Mesenchymal stem cell (in vitro differentiated cells and primary cell): ENCODE data around the gene STK32C.

Experiments
- DNase-seq: peaks from one replicate; pipeline ENCODE4 v3.0.0-alpha.2; 2013
- H2AFZ ChIP-seq: one replicate; pipeline ENCODE4 v1.6.1; 2013; ENCODE audit warnings: low read depth, mild to moderate bottlenecking, control low read depth, inconsistent platforms, low read length, moderate library complexity
- H2AK5ac ChIP-seq: 2 replicates; pipeline ENCODE4 v1.6.1; 2013; ENCODE audit warnings: low read length, moderate library complexity, mild to moderate bottlenecking, inconsistent platforms; ENCODE audit not compliant: severe bottlenecking
- H2BK120ac ChIP-seq: one replicate; pipeline ENCODE4 v1.6.1; 2013; ENCODE audit warnings: low read depth, mild to moderate bottlenecking, inconsistent platforms, low read length, moderate library complexity
- H2BK12ac ChIP-seq, 2 experiments: one replicate each; pipeline ENCODE4 v1.6.1; 2013; ENCODE audit warnings: inconsistent platforms in 2 of 2, low read length in 2 of 2, mild to moderate bottlenecking in 2 of 2, moderate library complexity in 2 of 2, control low read depth in 1 of 2
- H2BK15ac ChIP-seq: one replicate; pipeline ENCODE4 v1.6.1; 2013; ENCODE audit warnings: mild to moderate bottlenecking, low read depth, inconsistent platforms; ENCODE audit not compliant: poor library complexity, severe bottlenecking
- H2BK5ac ChIP-seq: 2 replicates; pipeline ENCODE4 v1.6.1; 2013; ENCODE audit warnings: low read depth, mild to moderate bottlenecking, low read length, control low read depth, inconsistent platforms; ENCODE audit not compliant: poor library complexity, severe bottlenecking
- H3K14ac ChIP-seq, 2 experiments: one replicate each; pipeline ENCODE4 v1.6.1; 2013; ENCODE audit warnings: inconsistent platforms in 2 of 2, low read length in 2 of 2, control low read depth in 1 of 2, mild to moderate bottlenecking in 1 of 2, moderate library complexity in 1 of 2
- H3K18ac ChIP-seq, 2 experiments: one replicate each; pipeline ENCODE4 v1.6.1; 2013; ENCODE audit warnings: inconsistent platforms in 2 of 2, low read length in 2 of 2, control low read depth in 1 of 2, low read depth in 1 of 2, mild to moderate bottlenecking in 1 of 2
- H3K23ac ChIP-seq, 2 experiments: one replicate each; pipeline ENCODE4 v1.6.1; 2013; ENCODE audit warnings: inconsistent platforms in 2 of 2, low read length in 2 of 2, mild to moderate bottlenecking in 2 of 2, moderate library complexity in 2 of 2, control low read depth in 1 of 2
- H3K27ac ChIP-seq: 2 replicates; pipeline ENCODE4 v1.5.1; 2013; ENCODE audit warnings: mild to moderate bottlenecking, moderate library complexity, low read length, control low read depth, inconsistent platforms; ENCODE audit not compliant: poor library complexity, severe bottlenecking
- H3K27me3 ChIP-seq, 2 experiments: 2 replicates each; pipeline versions ENCODE4 v1.6.1 to v1.7.0; 2013; ENCODE audit warnings: low read length in 2 of 2, mild to moderate bottlenecking in 2 of 2, moderate library complexity in 2 of 2, control low read depth in 1 of 2, inconsistent platforms in 1 of 2; ENCODE audit not compliant: control insufficient read depth in 1 of 2, insufficient read depth in 1 of 2
- H3K36me3 ChIP-seq, 2 experiments: 2 replicates each; pipeline versions ENCODE4 v1.6.1 to v1.7.0; 2013; ENCODE audit warnings: low read length in 2 of 2, control low read depth in 1 of 2, inconsistent platforms in 1 of 2, low read depth in 1 of 2, mild to moderate bottlenecking in 1 of 2; ENCODE audit not compliant: insufficient read depth in 2 of 2, control insufficient read depth in 1 of 2
- H3K4ac ChIP-seq, 2 experiments: one replicate each; pipeline ENCODE4 v1.6.1; 2013; ENCODE audit warnings: inconsistent platforms in 2 of 2, low read length in 2 of 2, mild to moderate bottlenecking in 2 of 2, moderate library complexity in 2 of 2, control low read depth in 1 of 2, low read depth in 1 of 2
- H3K4me1 ChIP-seq: 2 replicates; pipeline ENCODE4 v1.6.1; 2013; ENCODE audit warnings: low read depth, low read length, control low read depth; ENCODE audit not compliant: control insufficient read depth, insufficient read depth
- H3K4me2 ChIP-seq: 2 replicates; pipeline ENCODE4 v1.6.1; 2013; ENCODE audit warnings: low read length, mild to moderate bottlenecking, inconsistent platforms; ENCODE audit not compliant: poor library complexity, severe bottlenecking
- H3K4me3 ChIP-seq, 2 experiments: 2 replicates each; pipeline versions ENCODE4 v1.5.1 to v1.7.0; 2013; ENCODE audit warnings: low read length in 2 of 2, mild to moderate bottlenecking in 2 of 2, control low read depth in 1 of 2, low read depth in 1 of 2; ENCODE audit not compliant: insufficient read depth in 1 of 2
- H3K79me1 ChIP-seq: replicated peaks from 2 replicates; pipeline ENCODE4 v1.6.1; 2013; ENCODE audit warnings: mild to moderate bottlenecking, control low read depth, low read length, inconsistent platforms; ENCODE audit not compliant: poor library complexity, severe bottlenecking
- H3K9ac ChIP-seq: 2 replicates; pipeline ENCODE4 v1.7.0; 2013; ENCODE audit warnings: mild to moderate bottlenecking, low read length, moderate library complexity
- H3K9me3 ChIP-seq: 2 replicates; pipeline ENCODE4 v1.7.0; 2013; ENCODE audit warnings: mild to moderate bottlenecking, low read length; ENCODE audit not compliant: control insufficient read depth
- H4K8ac ChIP-seq: one replicate; pipeline ENCODE4 v1.6.1; 2013; ENCODE audit warnings: inconsistent platforms, mild to moderate bottlenecking, low read length, moderate library complexity
- H4K91ac ChIP-seq: one replicate; pipeline ENCODE4 v1.6.1; 2013; ENCODE audit warnings: mild to moderate bottlenecking, low read length, inconsistent platforms
- WGBS: methylation state at CpG from one replicate; pipeline ENCODE4 v1.1.7; 2013; ENCODE audit warnings: mixed read lengths; 5-methylcytosine and 5-hydroxymethylcytosine counted together

STK32C gene

DNA sequence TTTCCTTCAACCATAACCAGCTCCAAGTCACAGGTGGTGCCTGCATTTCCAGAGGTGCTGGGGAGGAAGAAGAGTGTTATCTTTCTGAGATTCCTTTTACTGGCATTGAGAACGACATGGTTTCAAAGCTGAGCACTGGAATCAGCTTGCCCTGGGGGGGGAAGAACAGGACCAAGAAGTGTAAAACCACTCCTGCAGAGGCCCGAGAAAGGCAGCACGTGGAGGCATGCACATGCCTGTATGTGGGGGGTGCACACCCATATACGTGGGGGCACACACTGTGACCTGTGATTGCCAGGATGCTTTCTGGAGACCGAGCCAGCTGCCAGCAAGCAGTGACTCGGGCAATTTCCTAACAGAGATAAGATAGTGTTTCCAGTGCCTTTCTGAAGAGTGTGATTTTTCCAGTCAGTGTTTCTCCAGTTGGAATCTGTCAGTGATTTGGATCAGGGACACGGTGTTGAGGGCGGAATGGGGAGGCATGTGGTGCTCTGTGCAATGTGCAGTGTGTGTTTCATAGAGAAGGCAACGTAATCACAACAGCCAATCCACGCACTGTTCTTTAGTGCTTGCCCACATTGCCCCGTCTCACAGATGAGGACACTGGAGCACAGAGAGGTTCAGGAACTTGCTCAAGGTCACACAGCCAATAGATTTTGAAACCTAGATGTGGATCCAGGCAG, 28.5 kb upstream of the STK32C start:
- Histone ChIP-seq H3K23ac (no peak overlapping the region), H3K14ac (no peak overlapping the region), H3K4me3 (peak overlapping the region in 1 of 2 experiments; percentile 67), H4K8ac (peak overlapping the region; percentile 57), H2AFZ (no peak overlapping the region), H3K4ac (no peak overlapping the region), H2BK12ac (peak overlapping the region in 1 of 2 experiments; percentile 8), H2BK15ac (no peak overlapping the region), H4K91ac (no peak overlapping the region), H3K4me2 (no peak overlapping the region), H3K4me1 (no peaks in the 10 kb centered on the region), H3K36me3 (peaks cover 15 to 44% of the 10 kb centered on the region in 2 experiments), H2BK120ac (no peak overlapping the region), H3K9ac (peak overlapping the region; percentile 77), H3K79me1 (no peaks in the 10 kb centered on the region), H3K27ac (no peak overlapping the region), H3K18ac (no peak overlapping the region), H3K9me3 (no peaks in the 10 kb centered on the region), H2AK5ac (no peak overlapping the region), H3K27me3 (no peaks in the 10 kb centered on the region), H2BK5ac (no peak overlapping the region)
- 61% methylated on average over 11 of the region's 11 CpGs for WGBS
- peak; percentile 55 for DNase-seq

DNA sequence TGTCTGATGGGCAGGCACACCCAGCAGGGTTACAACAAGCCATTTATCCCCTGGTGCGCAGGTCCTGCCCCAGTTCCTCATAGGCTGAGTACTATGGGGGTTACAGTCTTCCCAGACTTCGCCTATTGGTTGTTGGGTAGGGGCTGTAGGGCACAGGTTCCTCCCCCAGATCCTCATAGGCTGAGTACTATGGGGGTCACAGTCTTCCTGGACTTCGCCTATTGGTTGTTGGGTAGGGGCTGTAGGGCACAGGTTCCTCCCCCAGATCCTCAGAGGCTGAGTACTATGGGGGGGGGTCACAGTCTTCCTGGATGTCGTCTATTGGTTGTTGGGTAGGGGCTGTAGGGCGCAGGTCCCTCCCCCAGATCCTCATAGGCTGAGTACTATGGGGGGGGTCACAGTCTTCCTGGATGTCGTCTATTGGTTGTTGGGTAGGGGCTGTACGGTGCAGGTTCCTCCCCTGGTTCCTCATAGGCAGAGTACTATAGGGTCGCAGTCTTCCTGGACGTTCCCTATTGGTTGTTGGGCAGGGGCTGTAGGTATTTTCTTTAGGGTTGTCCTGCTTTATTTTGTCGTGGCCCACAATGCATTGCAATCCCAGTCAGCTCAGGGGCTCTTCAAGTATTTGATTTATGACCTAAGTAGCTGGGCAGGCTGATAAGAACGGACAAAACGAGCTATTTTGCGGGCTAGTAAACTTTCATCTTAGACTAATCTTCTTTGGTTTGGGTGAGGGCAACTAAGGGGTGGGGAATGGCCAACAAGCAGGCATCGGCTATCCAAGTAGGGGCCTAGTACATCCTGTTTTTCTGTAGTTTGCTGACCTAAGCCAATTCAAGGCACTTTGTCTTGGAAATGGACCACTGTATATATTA, 27.7 kb upstream of the STK32C start:
- H3K18ac ChIP-seq = no peak overlapping the region
- H3K27me3 ChIP-seq = no peaks in the 10 kb centered on the region
- H3K36me3 ChIP-seq = peaks cover 14 to 39% of the 10 kb centered on the region in 2 experiments
- H3K9me3 ChIP-seq = no peaks in the 10 kb centered on the region
- H2BK5ac ChIP-seq = no peak overlapping the region
- H3K27ac ChIP-seq = no peak overlapping the region
- H3K4me2 ChIP-seq = no peak overlapping the region
- H2BK15ac ChIP-seq = peak overlapping the region; percentile 36
- no peaks in the 10 kb centered on the region for H3K79me1 ChIP-seq
- H3K4me3 ChIP-seq = no peak overlapping the region
- H2AFZ ChIP-seq = no peak overlapping the region
- H3K23ac ChIP-seq = no peak overlapping the region
- H2AK5ac ChIP-seq = no peak overlapping the region
- peaks cover 3% of the 10 kb centered on the region for H3K4me1 ChIP-seq
- peak overlapping the region; percentile 21 for H4K8ac ChIP-seq
- H2BK12ac ChIP-seq = no peak overlapping the region
- H3K9ac ChIP-seq = no peak overlapping the region
- H2BK120ac ChIP-seq = no peak overlapping the region
- H3K14ac ChIP-seq = no peak overlapping the region
- no peak overlapping the region for H4K91ac ChIP-seq
- H3K4ac ChIP-seq = no peak overlapping the region
- DNase-seq = peak; percentile 57
- 76% methylated on average over 13 of the region's 14 CpGs for WGBS

DNA sequence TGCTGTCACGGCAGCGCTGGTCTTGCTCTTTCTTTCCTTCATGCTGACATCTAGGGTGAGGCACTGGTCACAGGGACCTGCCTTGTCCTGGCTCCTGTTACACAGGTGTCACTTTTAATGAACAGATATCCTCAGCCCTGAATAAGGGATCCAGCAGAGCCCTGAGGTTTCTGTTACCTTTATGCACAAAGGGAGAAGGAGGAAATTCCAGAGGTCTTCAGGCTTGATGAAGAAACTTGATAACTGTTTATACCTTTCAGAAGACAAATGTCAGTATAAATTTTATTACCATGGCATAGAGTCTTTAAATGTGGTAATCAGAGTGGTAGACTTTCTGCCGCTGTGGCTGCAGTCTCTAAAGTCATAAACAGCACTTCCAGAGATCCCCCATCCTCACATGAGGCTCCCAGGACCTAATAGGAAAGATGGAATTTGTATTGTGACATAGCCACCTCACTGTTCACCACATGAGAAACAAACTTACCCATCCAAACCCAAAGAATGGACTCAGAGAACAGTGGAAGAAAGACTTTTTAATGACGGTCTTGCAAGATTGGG, 27.0 kb upstream of the STK32C start:
- no peak overlapping the region for H3K23ac ChIP-seq
- WGBS = 94% methylated on average over 3 of the region's 4 CpGs
- H4K8ac ChIP-seq = no peak overlapping the region
- H4K91ac ChIP-seq = no peak overlapping the region
- no peak overlapping the region for H2AFZ ChIP-seq
- H3K9me3 ChIP-seq = no peaks in the 10 kb centered on the region
- no peak overlapping the region for H3K14ac ChIP-seq
- H2BK12ac ChIP-seq = no peak overlapping the region
- H2AK5ac ChIP-seq = no peak overlapping the region
- H3K4me2 ChIP-seq = no peak overlapping the region
- no peak overlapping the region for H3K4me3 ChIP-seq
- H2BK120ac ChIP-seq = no peak overlapping the region
- H3K79me1 ChIP-seq = no peaks in the 10 kb centered on the region
- no peak for DNase-seq
- no peak overlapping the region for H2BK15ac ChIP-seq
- H3K4ac ChIP-seq = no peak overlapping the region
- no peaks in the 10 kb centered on the region for H3K27me3 ChIP-seq
- no peak overlapping the region for H3K18ac ChIP-seq
- no peak overlapping the region for H2BK5ac ChIP-seq
- H3K4me1 ChIP-seq = peaks cover 6% of the 10 kb centered on the region
- H3K27ac ChIP-seq = no peak overlapping the region
- no peak overlapping the region for H3K9ac ChIP-seq
- peaks cover 11 to 33% of the 10 kb centered on the region in 2 experiments for H3K36me3 ChIP-seq

DNA sequence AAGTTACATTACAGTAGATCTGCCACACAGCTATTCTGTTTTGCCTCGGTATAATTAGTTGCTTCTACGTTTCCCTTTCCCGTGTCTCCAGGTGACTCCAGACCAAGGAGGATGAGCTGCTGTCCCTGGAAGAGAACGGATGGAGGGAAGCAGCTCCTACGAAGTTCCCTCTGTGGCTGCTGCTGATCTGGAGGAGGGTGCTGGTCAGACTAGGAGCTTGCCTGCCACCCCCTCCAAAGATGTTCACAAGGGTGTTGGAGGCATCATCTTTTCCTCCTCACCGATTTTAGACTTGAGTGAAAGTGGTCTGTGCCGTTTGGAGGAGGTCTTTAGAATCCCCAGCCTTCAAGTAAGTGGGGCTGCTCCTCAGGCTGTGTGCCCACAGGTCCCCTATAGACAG, 25.6 kb upstream of the STK32C start:
- no peak overlapping the region for H3K18ac ChIP-seq
- H2BK12ac ChIP-seq = no peak overlapping the region
- H4K91ac ChIP-seq = no peak overlapping the region
- no peak overlapping the region for H3K4me2 ChIP-seq
- 89% methylated on average over 7 of the region's 7 CpGs for WGBS
- no peak overlapping the region for H3K27ac ChIP-seq
- DNase-seq = no peak
- no peaks in the 10 kb centered on the region for H3K27me3 ChIP-seq
- no peak overlapping the region for H2BK15ac ChIP-seq
- H2AK5ac ChIP-seq = no peak overlapping the region
- H2AFZ ChIP-seq = no peak overlapping the region
- peaks cover 8% of the 10 kb centered on the region for H3K4me1 ChIP-seq
- H3K9me3 ChIP-seq = no peaks in the 10 kb centered on the region
- no peak overlapping the region for H3K4me3 ChIP-seq
- peak overlapping the region; percentile 95 for H3K9ac ChIP-seq
- H2BK120ac ChIP-seq = no peak overlapping the region
- no peak overlapping the region for H4K8ac ChIP-seq
- H2BK5ac ChIP-seq = no peak overlapping the region
- peaks cover 2 to 24% of the 10 kb centered on the region in 2 experiments for H3K36me3 ChIP-seq
- no peak overlapping the region for H3K4ac ChIP-seq
- H3K23ac ChIP-seq = no peak overlapping the region
- H3K79me1 ChIP-seq = no peaks in the 10 kb centered on the region
- H3K14ac ChIP-seq = no peak overlapping the region
